Stomach (tissue), 9 donors: ENCODE results near the gene IGDCC3. TPM values are rescaled to one million over a fixed set of nuclear protein-coding genes. Genes with fewer than 3 reads are reported as not detected.

ENCODE experiments used
- DNase-seq, 2 donors: peaks; one replicate each; pipeline versions ENCODE4 v3.0.0 to v3.0.0-alpha.2; 2013 to 2019
- H3K27ac ChIP-seq, 5 donors: fragments of 200-600 bp in 4 of 5; sonication (generic) in 4 of 5; one replicate each; pipeline ENCODE4 v1.5.1; 2013 to 2019; ENCODE audit warnings: mild to moderate bottlenecking in 1 of 5, moderate library complexity in 1 of 5
- H3K27me3 ChIP-seq, 3 donors: fragments of 200-600 bp; sonication (generic); one replicate each; pipeline ENCODE4 v1.5.1; 2017 to 2019; ENCODE audit warnings: mixed run types in 1 of 3
- H3K36me3 ChIP-seq, 4 donors: fragments of 200-600 bp; sonication (generic); 1 replicate in 3 of 4; 2 replicates in 1 of 4; pipeline ENCODE4 v1.5.1; 2016 to 2019
- H3K4me1 ChIP-seq, 4 donors: fragments of 200-600 bp; sonication (generic); one replicate each; pipeline ENCODE4 v1.5.1; 2016 to 2019
- H3K4me3 ChIP-seq, 4 donors: fragments of 200-600 bp; sonication (generic) in 3 of 4; one replicate each; pipeline ENCODE4 v1.5.1; 2016 to 2019; ENCODE audit warnings: mild to moderate bottlenecking in 1 of 4
- H3K9me3 ChIP-seq, 4 donors: fragments of 200-600 bp; sonication (generic); one replicate each; pipeline ENCODE4 v1.5.1; 2016 to 2019
- EP300 ChIP-seq: sonication (generic); formaldehyde crosslinking; IDR thresholded peaks from one replicate; pipeline ENCODE4 v1.6.1; 2017; ENCODE audit warnings: antibody characterized with exemption
- POLR2A ChIP-seq, 4 donors: fragments of 450-650 bp; IDR thresholded peaks; one replicate each; pipeline ENCODE4 v1.6.1; 2016; ENCODE audit warnings: antibody characterized with exemption in 4 of 4, control low read depth in 2 of 4, mild to moderate bottlenecking in 1 of 4, moderate library complexity in 1 of 4
- POLR2AphosphoS5 ChIP-seq, 3 donors: sonication (generic); formaldehyde crosslinking; IDR thresholded peaks; one replicate each; pipeline ENCODE4 v1.6.1; 2016; ENCODE audit warnings: antibody characterized with exemption in 3 of 3
- WGBS, 5 donors: extraction: QIAGEN DNeasy Blood & Tissue Kit in 3 of 5; methylation state at CpG; one replicate each; pipeline versions ENCODE4 v1.1.5 to v1.1.7; 2013 to 2018; 5-methylcytosine and 5-hydroxymethylcytosine counted together
- intact Hi-C: fragments of 100-400 bp; cut with DNase I; formaldehyde crosslinking; loops from one replicate; pipeline ENCODE4 v1.15.1; 2023; ENCODE audit warnings: low total_unique reads
- polyA plus RNA-seq, 3 donors: library from polyadenylated mRNA; stranded (reverse); fragments of 200-250 nt; gene quantifications; one replicate each; pipeline ENCODE4 v1.2.3, GENCODE V29; 2013
- total RNA-seq, 5 donors: library from RNA; depleted of rRNA; stranded (reverse); fragments of >200 nt; gene quantifications; one replicate each; pipeline versions ENCODE4 v1.1.0 to v1.2.3, GENCODE V29; 2014 to 2016
- TF ChIP-seq, protein P1 (sequence below), 7 experiments: fragments of 450-650 bp in 4 of 7; fragments of 200-600 bp in 3 of 7; sonication (generic) in 3 of 7; IDR thresholded peaks; one replicate each; pipeline ENCODE4 v1.5.1; 2016 to 2019; ENCODE audit warnings: antibody characterized with exemption in 7 of 7, control low read depth in 2 of 7, mild to moderate bottlenecking in 1 of 7
- donor health status: healthy with polysubstance abuse.
- donor health status: Bipolar disorder and iron deficiency.
- donor health status: healthy.

IGDCC3 gene
- total and polyA plus RNA-seq, 8 donors: 0.08 to 5.8 (median 0.89) TPM; not detected in 4

DNA sequence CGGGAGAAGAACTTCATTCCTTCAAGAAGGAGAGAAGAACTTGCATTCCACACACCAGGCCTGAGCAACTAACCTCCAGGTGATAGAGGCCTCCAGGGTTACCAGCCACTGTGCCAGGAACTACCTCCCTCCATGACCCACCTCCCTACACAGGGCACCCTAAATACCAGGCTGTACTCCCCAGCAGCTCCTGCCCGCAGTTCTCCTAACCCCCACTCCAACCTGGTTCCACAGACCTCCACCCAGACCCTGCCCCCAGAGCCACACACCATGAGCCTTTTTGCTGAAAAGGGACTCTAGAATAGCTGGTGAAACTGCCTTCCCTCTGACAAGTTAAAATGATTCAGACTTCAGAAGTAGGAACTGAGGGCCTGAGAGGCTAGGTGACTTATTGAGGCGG lies 8.2 kb downstream of the IGDCC3 start:
- TF ChIP-seq, protein P1, sequence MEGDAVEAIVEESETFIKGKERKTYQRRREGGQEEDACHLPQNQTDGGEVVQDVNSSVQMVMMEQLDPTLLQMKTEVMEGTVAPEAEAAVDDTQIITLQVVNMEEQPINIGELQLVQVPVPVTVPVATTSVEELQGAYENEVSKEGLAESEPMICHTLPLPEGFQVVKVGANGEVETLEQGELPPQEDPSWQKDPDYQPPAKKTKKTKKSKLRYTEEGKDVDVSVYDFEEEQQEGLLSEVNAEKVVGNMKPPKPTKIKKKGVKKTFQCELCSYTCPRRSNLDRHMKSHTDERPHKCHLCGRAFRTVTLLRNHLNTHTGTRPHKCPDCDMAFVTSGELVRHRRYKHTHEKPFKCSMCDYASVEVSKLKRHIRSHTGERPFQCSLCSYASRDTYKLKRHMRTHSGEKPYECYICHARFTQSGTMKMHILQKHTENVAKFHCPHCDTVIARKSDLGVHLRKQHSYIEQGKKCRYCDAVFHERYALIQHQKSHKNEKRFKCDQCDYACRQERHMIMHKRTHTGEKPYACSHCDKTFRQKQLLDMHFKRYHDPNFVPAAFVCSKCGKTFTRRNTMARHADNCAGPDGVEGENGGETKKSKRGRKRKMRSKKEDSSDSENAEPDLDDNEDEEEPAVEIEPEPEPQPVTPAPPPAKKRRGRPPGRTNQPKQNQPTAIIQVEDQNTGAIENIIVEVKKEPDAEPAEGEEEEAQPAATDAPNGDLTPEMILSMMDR (IDR thresholded peaks at IDR 0.05): no peak
- TF ChIP-seq EP300 (no peak), POLR2AphosphoS5 (IDR thresholded peaks at IDR 0.05) (no peak), POLR2A (IDR thresholded peaks at IDR 0.05) (no peak)
- no peaks in the 10 kb centered on the region for H3K9me3 ChIP-seq
- intact Hi-C loops: no loop called here
- H3K4me1 ChIP-seq: peaks cover 0 to 5% (median 0%) of the 10 kb centered on the region in 4 donors
- no peak overlapping the region for H3K27ac ChIP-seq
- no peak overlapping the region for H3K4me3 ChIP-seq
- H3K27me3 ChIP-seq: peaks cover 0 to 38% (median 0%) of the 10 kb centered on the region in 3 donors
- WGBS, 5 donors: 82 to 100% (median 93%) methylated on average over 3 of the region's 3 CpGs
- no peak for DNase-seq
- H3K36me3 ChIP-seq: no peaks in the 10 kb centered on the region

DNA sequence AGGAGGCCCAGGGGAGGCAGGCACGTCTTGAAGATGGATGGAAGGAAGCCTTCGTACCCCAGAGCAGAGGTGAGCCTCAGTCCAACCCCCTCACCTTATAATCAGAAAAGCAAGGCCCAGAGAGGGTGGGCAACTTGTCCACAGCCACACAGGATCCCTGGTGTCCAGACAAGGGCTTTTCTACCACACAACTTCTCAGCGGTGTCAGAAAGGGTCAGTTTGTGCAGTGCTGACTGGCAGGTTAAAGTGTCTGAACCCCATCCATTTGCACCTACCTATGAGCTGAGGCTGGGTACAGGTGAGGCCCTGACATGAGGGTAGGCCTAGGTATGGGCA lies 8.6 kb downstream of the IGDCC3 start:
- intact Hi-C loops: no loop called here
- TF ChIP-seq, protein P1 (IDR thresholded peaks at IDR 0.05): no peak
- WGBS, 5 donors: 72 to 95% (median 80%) methylated on average over 3 of the region's 3 CpGs

DNA sequence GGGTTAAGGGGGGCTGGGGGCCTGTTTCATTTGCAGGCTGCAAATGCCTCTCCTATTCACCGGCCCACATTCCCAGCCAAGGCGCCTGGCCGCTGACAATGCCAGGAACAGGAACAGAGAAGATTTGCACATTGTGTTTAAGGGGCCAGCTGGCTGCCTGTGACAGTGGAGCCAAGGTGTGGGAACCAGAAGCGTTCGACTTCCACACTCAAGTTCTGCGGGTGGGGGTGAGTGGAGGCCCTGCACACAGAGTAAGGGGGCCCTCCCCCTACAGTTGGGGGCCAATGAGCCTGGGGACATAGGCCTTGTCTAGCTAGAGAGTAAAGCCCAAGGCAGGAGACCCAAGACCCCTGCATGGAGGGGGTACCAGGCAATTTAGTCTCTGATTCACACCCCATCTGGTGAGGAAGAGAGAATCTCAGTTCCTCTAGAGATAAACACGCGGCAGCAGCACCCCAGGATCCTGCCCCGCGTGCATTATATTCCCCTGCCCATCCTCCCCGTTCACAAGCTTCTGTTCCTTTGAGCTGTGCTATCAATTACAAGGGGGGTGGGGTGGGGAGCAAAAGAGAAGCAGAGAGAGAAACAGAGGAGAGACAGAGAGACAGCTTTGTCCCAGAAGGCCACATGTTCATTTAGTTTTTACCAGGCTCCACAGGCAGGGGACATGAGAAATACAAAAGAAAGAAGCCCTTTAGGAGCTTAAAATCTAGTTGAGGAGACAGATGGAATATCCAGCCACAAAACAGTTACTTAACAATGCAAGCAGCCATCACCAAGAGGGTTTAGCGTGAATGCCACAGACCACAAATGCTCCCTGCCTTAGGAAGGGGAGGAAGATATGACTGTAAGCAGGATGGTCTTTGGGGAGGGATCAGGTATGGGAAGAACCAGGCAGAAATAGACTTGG lies 9.2 kb downstream of the IGDCC3 start:
- no peak overlapping the region for H3K27ac ChIP-seq
- H3K9me3 ChIP-seq: no peaks in the 10 kb centered on the region
- H3K4me3 ChIP-seq: no peak overlapping the region
- H3K36me3 ChIP-seq: no peaks in the 10 kb centered on the region
- TF ChIP-seq POLR2A (IDR thresholded peaks at IDR 0.05) (no peak), EP300 (no peak), POLR2AphosphoS5 (IDR thresholded peaks at IDR 0.05) (no peak)
- TF ChIP-seq, protein P1 (IDR thresholded peaks at IDR 0.05): no peak
- WGBS, 5 donors: 54 to 69% (median 64%) methylated on average over 12 of the region's 12 CpGs
- H3K27me3 ChIP-seq: peaks cover 0 to 34% (median 0%) of the 10 kb centered on the region in 3 donors
- no peak for DNase-seq
- intact Hi-C loops: no loop called here
- peaks cover 0 to 5% (median 0%) of the 10 kb centered on the region in 4 donors for H3K4me1 ChIP-seq

More for the DNA sequence above, 8.6 kb downstream of the IGDCC3 start:
- Histone ChIP-seq H3K4me1 (peaks cover 0 to 5% (median 0%) of the 10 kb centered on the region in 4 donors), H3K36me3 (no peaks in the 10 kb centered on the region), H3K9me3 (no peaks in the 10 kb centered on the region), H3K27me3 (peaks cover 0 to 36% (median 0%) of the 10 kb centered on the region in 3 donors), H3K27ac (no peak overlapping the region), H3K4me3 (no peak overlapping the region)
- DNase-seq: no peak

DNA sequence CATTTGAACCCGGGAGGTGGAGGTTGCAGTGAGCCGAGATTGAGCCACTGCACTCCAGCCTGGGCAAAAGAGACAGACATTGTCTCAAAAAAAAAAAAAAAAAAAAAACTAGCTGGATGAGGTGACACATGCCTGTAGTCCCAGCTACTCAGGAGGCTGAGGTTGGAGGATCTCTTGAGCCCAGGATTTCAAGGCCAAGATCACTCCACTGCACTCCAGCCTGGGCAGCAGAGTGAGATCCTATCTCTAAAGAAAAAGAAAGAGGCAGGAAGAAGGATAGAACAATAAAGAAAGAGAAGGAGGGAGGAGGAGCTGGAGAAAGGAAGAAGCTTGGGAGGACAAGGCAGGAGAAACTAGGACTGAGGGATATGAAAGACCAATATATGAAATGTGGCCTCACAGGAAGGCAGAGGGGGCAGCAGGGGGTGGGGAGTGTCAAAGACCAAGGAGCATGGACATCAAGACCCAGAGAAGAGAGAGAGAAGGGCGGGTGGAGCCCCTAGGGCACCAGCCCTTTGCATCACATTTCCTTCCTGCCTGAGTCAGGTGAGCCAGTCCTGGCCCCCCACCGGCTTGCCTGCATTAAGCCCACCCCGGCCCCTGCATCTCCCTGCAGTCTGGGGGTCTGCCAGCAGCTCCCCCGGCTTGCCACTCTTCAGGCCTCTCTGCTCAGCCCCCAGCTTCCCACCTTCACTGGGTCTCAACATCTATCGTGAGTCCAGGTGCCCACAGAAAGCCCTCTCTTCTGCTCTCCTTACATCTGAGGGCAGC lies 11.5 kb downstream of the IGDCC3 start:
- Histone ChIP-seq H3K27me3 (peaks cover 0 to 32% (median 0%) of the 10 kb centered on the region in 3 donors), H3K4me1 (peaks cover 0 to 5% (median 0%) of the 10 kb centered on the region in 4 donors), H3K36me3 (no peaks in the 10 kb centered on the region), H3K27ac (no peak overlapping the region), H3K9me3 (no peaks in the 10 kb centered on the region), H3K4me3 (no peak overlapping the region)
- no peak for DNase-seq
- WGBS, 5 donors: 69 to 93% (median 81%) methylated on average over 7 of the region's 7 CpGs
- TF ChIP-seq EP300: no peak
- TF ChIP-seq, protein P1 (IDR thresholded peaks at IDR 0.05): no peak
- no peak for TF ChIP-seq POLR2AphosphoS5 (IDR thresholded peaks at IDR 0.05)
- no peak for TF ChIP-seq POLR2A (IDR thresholded peaks at IDR 0.05)
- intact Hi-C loops: no loop called here
